ENCODE data around the gene DNAJC8.

DNAJC8 gene

DNA sequence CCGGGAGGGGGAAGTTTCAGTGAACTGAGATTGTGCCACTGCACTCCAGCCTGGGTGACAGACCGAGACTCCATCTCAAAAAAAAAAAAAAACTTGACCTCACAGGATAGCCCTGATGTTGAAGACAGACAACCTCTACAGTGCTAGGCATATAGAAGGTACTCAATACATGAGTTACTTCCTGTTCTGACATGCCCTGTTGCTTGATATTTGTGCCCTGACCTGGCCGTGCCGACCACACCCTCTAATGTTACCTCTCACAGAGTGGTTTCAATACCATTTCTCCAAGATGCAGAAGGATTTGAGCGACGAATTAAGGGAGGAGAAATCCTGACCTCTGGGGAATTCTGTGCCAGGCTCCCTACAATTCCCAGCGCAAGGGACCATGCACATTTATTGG lies 61.6 kb downstream of the DNAJC8 start:
- DNase-seq (ENCODE audit: low spot score) = no peak

DNA sequence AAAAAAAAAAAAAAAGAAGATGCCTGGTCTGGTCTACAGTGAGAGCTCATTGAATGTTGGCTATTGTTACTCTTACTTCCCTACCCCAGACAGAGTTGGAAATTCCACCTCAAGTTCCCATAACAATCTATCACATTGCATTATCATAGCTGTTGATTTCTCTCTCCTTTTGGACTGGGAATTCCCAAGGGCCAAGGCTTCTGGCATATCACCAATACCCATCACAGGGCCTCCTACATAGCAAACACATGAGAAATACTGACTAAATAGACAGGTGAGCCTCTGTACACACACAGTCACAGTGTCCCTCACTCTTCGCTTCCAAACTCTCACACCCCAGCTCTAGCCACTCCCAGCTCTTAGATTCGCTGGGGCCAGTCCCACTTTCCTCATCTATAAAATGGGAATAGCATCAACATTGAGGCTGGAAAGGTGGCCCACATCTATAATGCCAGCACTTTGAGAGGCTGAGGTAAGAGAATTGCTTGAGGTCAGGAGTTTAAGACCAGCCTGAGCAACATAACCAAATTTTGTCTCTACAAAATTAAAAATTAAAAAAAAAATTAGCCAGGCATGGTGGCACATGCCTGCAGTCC lies 62.7 kb downstream of the DNAJC8 start:
- no peak for DNase-seq (ENCODE audit: low spot score)

DNA sequence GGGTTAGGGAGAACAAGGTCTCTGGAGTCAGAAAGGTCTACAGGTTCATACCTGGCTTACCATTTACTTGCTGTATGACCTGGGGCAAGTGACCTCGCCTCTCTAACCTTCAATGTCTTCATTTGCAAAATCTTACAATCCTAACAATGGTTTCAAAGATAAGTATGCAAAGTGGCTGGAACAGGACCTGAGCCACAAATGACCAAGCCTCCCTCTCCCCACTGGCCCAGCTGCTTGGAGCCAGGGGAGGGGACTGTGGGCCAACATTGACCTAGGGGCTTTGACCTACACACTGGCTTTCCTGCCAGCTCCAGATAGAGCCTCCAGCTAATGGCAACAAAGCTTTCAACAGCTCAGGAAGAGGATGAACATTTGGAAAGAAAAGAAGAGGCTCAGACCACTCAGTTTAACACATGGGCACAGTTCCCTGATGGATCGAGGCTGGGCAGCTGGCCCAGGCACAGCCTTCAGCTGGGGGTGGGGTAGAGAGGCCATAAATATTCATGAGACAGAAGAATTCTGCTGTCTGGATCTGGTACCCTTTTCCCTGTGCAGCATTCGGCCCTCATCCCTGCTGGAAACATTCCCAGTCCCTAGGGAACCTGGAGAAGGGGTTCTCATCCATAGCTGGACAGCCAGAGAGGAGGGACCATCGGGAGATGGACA lies 69.2 kb downstream of the DNAJC8 start:
- no peak for DNase-seq (ENCODE audit: low spot score)

DNA sequence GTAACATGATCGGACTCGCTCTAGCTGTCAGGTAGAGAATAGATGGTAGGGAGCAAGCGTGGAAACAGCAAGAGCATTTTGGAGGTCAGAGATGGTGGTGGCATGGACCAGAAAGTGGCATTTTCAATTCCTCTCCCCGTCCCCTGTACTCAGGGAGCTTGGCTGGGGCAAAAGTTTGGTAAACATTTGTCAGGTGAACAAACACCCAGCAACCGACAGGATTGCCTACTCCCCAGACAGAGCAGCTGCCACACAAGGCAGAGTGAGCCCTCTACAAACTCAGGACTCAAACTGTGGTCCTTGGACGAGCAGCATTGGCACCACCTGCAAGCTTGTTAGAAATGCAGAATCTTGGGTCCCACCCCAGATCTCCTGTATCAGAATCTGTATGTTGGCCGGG lies 70.7 kb downstream of the DNAJC8 start:
- no peak for DNase-seq (ENCODE audit: low spot score)

DNA sequence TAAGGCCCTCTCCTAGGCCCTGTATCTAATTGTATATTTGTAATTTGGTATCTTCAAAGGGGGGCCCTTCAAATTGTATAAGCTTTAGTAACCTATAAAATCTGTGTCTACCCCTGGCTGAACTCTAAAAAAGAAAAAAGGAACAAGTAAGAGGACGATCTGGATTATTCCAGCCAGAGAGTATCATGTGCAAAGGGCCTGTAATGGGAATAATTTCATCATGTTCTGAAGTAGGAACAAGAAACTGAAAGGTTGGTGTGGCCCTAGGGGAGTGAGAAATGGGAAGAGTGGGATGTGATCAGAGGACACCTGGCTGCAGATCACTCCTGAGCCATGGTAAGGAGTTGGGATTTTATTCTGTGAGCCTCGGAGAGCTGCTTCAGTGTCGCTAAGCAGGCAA lies 71.1 kb downstream of the DNAJC8 start:
- DNase-seq (ENCODE audit: low spot score) = no peak

DNA sequence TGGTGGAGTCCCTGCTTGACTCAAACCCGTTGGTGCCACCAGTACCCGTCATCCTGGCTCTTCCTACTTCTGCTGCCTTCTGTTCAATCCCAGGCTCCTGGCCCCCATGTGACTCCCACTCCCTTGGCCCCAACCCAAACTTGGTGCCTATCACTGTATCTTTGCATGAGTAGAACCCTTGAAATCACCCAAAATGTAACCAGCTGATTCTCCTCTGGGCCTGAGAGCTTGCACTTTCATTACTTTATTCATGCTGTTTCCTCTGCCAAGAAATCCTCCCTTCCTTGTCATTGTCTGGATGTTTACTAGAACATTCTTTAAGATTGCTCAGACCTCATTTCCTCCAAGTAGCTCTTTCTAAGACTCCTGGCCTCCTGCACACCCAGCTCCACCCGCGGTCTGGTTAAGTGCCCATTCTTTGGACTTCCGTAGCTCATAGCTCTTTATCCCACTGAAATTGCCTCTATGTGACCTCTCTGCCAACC lies 72.0 kb downstream of the DNAJC8 start:
- no peak for DNase-seq (ENCODE audit: low spot score)

DNA sequence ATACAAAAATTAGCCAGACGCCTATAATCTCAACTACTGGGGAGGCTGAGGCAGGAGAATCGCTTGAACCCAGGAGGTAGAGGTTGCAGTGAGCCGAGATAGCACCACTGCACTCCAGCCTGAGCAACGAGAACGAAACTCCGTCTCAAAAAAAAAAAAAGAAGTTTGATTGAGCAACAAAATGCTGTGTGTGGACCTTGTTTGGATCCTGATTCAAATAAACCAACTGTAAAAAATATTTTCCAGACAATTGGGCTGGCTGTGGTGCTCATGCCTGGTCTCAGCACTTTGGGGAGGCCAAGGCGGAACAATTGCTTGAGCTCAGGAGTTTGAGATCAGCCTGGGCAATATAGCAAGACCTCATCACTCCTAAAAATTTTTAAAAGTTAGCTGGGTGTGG lies 73.1 kb downstream of the DNAJC8 start:
- no peak for DNase-seq (ENCODE audit: low spot score)

DNA sequence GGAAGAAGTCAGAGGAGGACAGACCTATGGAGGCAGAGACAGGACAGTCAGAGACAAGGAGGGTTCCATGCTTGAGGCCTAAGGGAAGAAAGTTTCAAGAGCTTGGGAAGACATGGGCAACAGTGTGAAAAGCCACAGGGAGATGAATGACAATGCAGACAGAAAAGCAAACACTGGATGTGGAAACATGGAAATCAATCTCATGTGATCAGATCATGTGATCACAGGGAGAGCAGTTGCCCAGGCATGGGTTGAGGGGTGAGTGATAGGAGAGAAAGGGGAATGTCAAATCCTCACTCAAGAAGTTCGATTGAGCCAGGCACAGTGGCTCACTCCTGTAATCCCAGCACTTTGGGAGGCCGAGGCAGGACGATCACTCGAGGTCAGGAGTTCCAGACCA lies 73.6 kb downstream of the DNAJC8 start:
- DNase-seq (ENCODE audit: low spot score) = no peak

DNA sequence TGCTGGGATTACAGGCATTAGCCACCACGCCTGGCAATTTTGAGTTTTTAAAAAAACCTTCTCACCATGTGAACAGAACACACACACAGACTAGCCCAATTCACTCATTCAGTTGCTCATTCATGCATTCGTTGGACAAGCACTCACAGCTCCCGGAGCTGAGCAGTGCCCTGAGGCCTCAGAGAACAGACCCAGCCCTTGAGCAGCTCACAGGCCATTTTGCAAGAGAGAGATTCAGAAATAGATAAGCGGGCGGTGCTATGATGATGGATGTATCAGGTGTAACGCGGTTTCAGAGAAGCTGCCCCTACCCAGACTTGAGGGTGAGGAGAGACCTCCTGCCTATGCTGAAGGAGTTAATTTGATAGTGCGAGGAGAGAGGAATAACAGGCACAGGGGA lies 74.9 kb downstream of the DNAJC8 start:
- no peak for DNase-seq (ENCODE audit: low spot score)

DNA sequence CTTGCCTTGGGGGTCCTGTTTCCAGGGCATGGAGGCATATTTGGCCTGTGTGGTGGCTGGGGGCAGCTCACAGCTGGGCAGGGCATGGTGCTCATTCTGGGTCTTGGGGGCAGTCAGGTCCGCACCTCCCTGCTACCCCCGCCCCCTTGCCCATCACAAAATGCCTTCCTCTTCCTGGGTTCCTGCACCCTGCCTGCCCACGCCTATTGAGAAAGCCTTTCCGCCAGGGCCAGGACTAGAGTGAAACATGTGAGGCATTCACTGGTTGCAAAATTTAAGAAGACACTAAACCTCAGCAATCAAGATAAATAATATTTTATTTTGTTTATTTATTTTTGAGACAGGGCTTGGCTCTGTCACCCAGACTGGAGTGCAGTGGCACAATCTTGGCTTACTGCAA lies 76.0 kb downstream of the DNAJC8 start:
- DNase-seq (ENCODE audit: low spot score) = no peak

DNA sequence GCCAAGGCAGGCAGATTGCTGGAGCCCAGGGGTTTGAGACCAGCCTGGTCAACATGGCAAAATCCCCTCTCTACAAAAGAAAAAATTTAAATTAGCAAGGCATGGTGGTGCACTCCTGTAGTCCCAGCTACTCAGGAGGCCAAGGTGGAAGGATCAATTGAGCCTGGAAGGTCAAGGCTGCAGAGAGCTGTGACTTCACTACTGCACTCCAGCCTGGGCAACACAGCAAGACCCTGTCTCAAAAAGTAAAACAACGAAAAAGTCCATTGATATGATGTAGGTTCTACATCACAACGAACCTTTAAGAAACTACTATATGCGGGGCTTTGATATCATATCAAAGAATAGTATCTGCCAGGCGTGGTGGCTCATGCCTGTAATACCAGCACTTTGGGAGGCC lies 77.2 kb downstream of the DNAJC8 start:
- DNase-seq (ENCODE audit: low spot score) = no peak

DNA sequence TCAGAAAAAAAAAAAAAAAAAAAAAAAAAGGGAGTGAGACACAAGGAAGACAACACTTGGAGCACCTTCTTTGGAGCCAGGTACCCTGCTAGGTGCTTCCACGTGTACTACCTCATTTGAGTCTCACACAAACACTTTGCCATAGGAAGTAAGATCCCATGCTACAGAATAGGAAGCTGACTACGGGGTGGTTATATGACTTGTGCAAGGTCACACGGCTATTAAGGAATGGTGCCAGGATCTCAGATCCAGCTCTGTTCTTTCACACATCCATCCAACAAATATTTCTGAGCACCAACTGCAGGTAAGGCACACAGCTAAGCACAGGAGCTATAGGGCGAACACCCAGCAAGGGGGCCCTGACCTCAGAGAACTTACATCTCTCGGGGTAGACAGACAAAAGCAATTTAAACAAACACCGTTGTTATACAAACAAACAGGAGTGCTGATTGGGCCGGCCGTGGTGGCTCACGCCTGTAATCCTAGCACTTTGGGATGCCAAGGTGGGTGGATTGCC lies 78.7 kb downstream of the DNAJC8 start:
- DNase-seq (ENCODE audit: low spot score) = no peak
